Measurements from ENCODE around the gene SIGLEC15.

The SIGLEC15 gene

DNA sequence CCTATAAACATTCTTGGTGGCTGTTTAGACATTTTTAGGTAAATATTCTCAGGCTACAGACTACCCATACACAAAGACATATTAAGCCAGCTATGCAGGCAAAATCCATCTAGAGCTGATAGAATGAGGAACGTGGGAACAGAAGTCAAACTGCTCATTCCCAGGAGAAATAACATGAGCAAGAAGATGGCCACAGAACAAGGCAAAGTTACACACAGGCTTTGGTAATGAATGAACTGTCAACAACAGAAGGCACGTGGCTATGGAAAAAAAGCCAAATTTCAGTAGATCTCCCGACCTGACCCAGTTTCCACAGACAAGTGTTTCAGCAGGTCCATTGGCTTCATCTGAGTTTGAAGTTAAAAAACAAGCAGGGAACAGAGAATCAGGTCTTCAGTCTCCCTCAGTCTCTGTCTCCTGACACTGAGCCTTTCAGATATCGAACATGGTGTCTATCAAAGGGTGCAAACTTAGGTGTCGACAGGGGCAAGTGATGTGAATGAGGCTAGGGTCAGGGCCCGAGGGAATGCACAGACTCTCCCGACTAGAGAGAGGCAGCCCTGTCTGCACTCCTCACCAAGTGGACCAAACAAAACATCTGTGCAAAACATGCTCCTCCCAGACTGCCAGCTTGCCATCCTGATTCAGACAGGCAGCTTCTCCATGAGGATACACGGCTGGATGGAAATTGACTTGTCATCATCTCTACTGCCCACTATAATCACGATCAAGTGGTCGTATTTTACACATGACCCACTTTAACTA, 25.9 kb downstream of the SIGLEC15 start:
- TF ChIP-seq, protein P1, sequence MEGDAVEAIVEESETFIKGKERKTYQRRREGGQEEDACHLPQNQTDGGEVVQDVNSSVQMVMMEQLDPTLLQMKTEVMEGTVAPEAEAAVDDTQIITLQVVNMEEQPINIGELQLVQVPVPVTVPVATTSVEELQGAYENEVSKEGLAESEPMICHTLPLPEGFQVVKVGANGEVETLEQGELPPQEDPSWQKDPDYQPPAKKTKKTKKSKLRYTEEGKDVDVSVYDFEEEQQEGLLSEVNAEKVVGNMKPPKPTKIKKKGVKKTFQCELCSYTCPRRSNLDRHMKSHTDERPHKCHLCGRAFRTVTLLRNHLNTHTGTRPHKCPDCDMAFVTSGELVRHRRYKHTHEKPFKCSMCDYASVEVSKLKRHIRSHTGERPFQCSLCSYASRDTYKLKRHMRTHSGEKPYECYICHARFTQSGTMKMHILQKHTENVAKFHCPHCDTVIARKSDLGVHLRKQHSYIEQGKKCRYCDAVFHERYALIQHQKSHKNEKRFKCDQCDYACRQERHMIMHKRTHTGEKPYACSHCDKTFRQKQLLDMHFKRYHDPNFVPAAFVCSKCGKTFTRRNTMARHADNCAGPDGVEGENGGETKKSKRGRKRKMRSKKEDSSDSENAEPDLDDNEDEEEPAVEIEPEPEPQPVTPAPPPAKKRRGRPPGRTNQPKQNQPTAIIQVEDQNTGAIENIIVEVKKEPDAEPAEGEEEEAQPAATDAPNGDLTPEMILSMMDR (conservative IDR thresholded peaks at IDR 0.05): no peak
- no peak overlapping the region for H3K27ac ChIP-seq

DNA sequence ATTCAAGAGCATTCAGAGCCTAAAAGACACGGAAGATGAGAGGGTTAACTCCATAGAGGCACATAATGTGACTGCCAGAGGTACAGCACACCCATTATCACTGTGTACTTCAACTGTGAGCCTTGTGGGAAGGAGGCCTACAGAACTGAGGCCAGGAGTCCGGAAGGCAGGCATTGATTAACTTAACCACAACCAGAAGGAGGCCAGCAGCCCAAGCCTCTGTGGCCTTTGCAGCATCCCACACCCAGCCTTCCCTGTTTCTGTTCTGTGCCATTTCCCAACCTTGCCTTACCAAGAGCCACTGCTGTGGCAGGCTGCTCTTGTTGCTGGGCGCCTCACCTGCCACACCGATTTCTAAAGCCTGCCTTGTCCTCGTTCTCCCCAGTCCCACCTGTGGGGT, 27.2 kb downstream of the SIGLEC15 start:
- TF ChIP-seq, protein P1 (conservative IDR thresholded peaks at IDR 0.05): no peak
- H3K27ac ChIP-seq: no peak overlapping the region

DNA sequence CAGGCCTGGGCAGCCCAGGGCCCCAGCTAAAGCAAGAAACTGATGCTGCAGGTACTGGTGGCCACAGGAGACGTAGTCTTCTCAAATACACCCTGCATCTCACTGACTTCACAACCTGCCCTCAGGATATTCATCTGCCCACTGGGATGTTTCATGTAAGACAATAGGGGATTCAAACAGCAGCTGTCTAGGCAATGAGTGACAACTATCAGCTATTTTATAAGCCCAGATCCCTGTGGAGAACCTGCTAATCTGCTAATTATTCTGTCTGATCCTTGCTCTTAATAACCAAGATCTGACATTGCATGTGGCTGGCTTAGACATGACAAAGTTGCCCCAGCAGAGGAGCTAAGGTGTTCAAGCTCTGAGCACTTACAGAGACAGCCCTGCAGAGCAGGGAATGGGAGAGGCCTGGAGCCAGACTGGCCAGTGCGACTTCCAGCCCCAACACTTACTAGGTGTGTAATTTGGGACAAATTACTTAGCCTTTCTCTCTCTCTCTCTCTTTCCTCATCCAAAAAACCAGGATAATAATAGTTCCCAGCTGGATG, 28.6 kb downstream of the SIGLEC15 start:
- TF ChIP-seq, protein P1 (conservative IDR thresholded peaks at IDR 0.05): no peak
- H3K27ac ChIP-seq: no peak overlapping the region

DNA sequence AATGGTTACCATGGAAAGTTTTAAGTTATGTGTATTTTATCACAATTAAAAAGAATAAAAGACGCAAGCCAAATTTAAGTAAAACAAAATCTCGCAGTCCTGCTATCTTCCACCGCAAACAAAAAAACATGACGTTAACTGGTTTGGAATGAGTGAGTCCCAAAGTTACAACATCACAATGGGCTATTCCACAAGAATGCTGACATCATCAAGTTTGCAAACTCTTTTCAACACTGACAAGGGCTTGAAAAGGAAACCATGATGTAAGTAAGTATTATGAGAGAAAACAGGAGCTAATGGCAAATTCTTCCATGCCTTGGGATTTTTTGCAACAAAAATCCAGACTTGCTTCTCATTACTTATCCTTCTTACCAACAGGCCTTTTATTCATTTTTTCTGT, 31.1 kb downstream of the SIGLEC15 start:
- H3K27ac ChIP-seq: no peak overlapping the region
- TF ChIP-seq, protein P1 (conservative IDR thresholded peaks at IDR 0.05): no peak

DNA sequence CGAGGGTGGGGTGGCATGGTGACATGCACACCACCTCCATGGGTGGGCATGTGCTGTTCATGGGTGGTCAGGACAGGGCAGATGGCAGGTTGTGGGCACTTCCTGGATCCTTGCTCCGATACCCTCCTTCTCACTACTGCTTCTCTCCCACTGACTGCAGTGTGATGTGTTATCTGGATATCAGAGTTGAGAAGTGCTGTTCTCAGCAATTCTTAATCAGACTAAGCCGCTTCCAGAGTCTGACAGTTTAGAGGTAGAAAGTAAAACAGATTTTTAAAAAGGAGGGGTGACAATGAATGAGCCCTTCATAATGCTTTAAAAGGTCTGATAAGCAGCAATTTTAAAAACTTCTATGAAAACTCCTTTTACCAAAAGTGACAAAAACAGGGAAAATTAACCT, 33.9 kb downstream of the SIGLEC15 start:
- TF ChIP-seq, protein P1 (conservative IDR thresholded peaks at IDR 0.05): no peak
- no peak overlapping the region for H3K27ac ChIP-seq

DNA sequence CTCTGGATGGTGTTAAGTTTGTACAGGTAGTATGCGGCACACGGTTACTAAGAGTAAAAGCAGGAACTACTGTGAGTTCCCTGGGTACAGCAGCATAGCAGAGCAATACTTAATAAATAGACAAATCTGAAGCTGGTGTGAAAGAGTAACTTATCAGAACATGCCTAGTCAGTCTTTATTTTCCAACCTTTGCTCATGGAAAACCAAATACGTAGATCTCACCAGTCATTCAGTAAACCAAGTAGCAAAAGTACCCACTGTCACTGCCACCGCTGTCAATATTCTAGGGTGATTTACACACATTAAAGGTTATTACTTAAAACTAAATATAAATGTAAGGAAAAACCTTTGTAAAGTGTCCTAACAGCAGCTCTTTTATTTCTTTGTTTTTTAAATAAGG, 35.0 kb downstream of the SIGLEC15 start:
- TF ChIP-seq, protein P1 (conservative IDR thresholded peaks at IDR 0.05): no peak
- H3K27ac ChIP-seq: no peak overlapping the region

DNA sequence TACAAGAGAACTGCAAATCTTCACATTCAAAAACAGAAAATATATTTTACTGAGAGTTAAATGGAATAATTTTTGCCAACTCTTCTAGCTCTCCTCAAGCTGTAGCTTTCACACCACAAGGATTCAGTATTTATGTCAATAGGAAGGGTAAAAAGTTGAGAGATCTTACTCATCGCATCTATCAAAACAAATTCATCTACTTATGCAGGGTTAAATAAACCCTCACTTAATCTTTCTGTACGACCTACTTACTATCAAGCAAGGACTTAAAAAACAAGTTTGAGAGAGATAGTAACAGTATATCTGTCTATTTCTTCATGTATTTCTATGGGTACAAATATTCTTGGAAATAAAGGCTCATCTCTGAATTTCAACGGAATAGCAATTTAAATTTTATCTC, 35.5 kb downstream of the SIGLEC15 start:
- TF ChIP-seq, protein P1 (conservative IDR thresholded peaks at IDR 0.05): no peak
- no peak overlapping the region for H3K27ac ChIP-seq

All from VCaP (cell line).